Testis (tissue), 3 donors: ENCODE measurements around the gene TM7SF3. TPM values are rescaled to one million over a fixed set of nuclear protein-coding genes. Genes with fewer than 3 reads are reported as not detected.
A peak's percentile ranks its signal among the peaks of the same experiment; 100 is the strongest.

ENCODE experiments used
- DNase-seq: peaks from one replicate; pipeline ENCODE4 v3.0.0-alpha.2; 2019
- H3K27ac ChIP-seq, 2 donors: fragments of 200-600 bp; sonication (generic); one replicate each; pipeline ENCODE4 v1.5.1; 2019
- H3K27me3 ChIP-seq: fragments of 200-600 bp; sonication (generic); one replicate; pipeline ENCODE4 v1.5.1; 2019
- H3K36me3 ChIP-seq: fragments of 200-600 bp; sonication (generic); one replicate; pipeline ENCODE4 v1.5.1; 2017; ENCODE audit warnings: low read depth; ENCODE audit errors: missing control alignments
- H3K4me1 ChIP-seq: fragments of 200-600 bp; sonication (generic); one replicate; pipeline ENCODE4 v1.5.1; 2019
- H3K4me3 ChIP-seq, 2 donors: fragments of 200-600 bp; sonication (generic); one replicate each; pipeline ENCODE4 v1.5.1; 2017 to 2019
- H3K9me3 ChIP-seq: fragments of 200-600 bp; sonication (generic); one replicate; pipeline ENCODE4 v1.5.1; 2017
- CTCF ChIP-seq, 3 experiments: fragments of 450-650 bp in 2 of 3; fragments of 200-600 bp in 1 of 3; sonication (generic) in 1 of 3; IDR thresholded peaks; one replicate each; pipeline ENCODE4 v1.5.1; 2016 to 2019; ENCODE audit warnings: antibody characterized with exemption in 3 of 3, mild to moderate bottlenecking in 2 of 3, moderate library complexity in 1 of 3
- POLR2A ChIP-seq: fragments of 450-650 bp; IDR thresholded peaks from one replicate; pipeline ENCODE4 v1.6.1; 2017; ENCODE audit warnings: antibody characterized with exemption, mild to moderate bottlenecking, moderate library complexity
- WGBS, 2 donors: methylation state at CpG; one replicate each; pipeline ENCODE4 v1.1.5; 2018; 5-methylcytosine and 5-hydroxymethylcytosine counted together
- intact Hi-C: fragments of 100-400 bp; cut with DNase I; formaldehyde crosslinking; loops from one replicate; pipeline ENCODE4 v1.15.1; 2023; ENCODE audit warnings: low total_unique reads
- polyA plus RNA-seq: library from polyadenylated mRNA; stranded (reverse); fragments of 350-450 nt; fragmentation: Illumina TruSeq; extraction: RNeasy Lipid Tissue Mini Kit (QIAGEN cat#74804); gene quantifications from one replicate; pipeline ENCODE4 v1.2.3, GENCODE V29; 2014; ENCODE audit warnings: low read depth, low replicate concordance; ENCODE audit not compliant: insufficient read depth
- total RNA-seq, 2 donors: library from RNA; depleted of rRNA; stranded (reverse); fragments of >200 nt; gene quantifications; one replicate each; pipeline ENCODE4 v1.2.3, GENCODE V29; 2016

Gene TM7SF3
- total and polyA plus RNA-seq, 3 donors from 2014 or later = 64.4 to 73.1 (median 69.6) TPM

GRCh38 chr12:26936559-26937442 lies 77.4 kb downstream of the TM7SF3 start:
- H3K27me3 ChIP-seq = no peaks in the 10 kb centered on the region
- no peaks in the 10 kb centered on the region for H3K36me3 ChIP-seq
- intact Hi-C loops = no loop called here
- no peaks in the 10 kb centered on the region for H3K9me3 ChIP-seq
- DNase-seq = no peak
- TF ChIP-seq POLR2A = no peak
- TF ChIP-seq CTCF (IDR thresholded peaks at IDR 0.05) = no peak
- WGBS, 2 donors = 6 to 8% methylated on average over 8 of the region's 8 CpGs
- H3K4me3 ChIP-seq = peak overlapping the region; percentile 85 to 99
- peaks cover 27% of the 10 kb centered on the region for H3K4me1 ChIP-seq
- peak overlapping the region; percentile 99 for H3K27ac ChIP-seq

- Histone ChIP-seq H3K27ac (no peak overlapping the region), H3K36me3 (no peaks in the 10 kb centered on the region), H3K4me3 (no peak overlapping the region), H3K4me1 (peaks cover 27% of the 10 kb centered on the region), H3K27me3 (no peaks in the 10 kb centered on the region), H3K9me3 (no peaks in the 10 kb centered on the region)
- DNase-seq = no peak
- 78 to 79% methylated on average over 7 of the region's 7 CpGs for WGBS, 2 donors
- no peak for TF ChIP-seq CTCF (IDR thresholded peaks at IDR 0.05)
- no peak for TF ChIP-seq POLR2A
- intact Hi-C loops = no loop called here
These were observed 78.4 kb downstream of the TM7SF3 start for GRCh38 chr12:26935636-26936378.

GRCh38 chr12:26929590-26929989 lies 84.6 kb downstream of the TM7SF3 start:
- intact Hi-C loops = no loop called here
- DNase-seq = no peak
- 97 to 100% methylated on average over 2 of the region's 2 CpGs for WGBS, 2 donors
- Histone ChIP-seq H3K4me1 (no peaks in the 10 kb centered on the region), H3K36me3 (no peaks in the 10 kb centered on the region), H3K4me3 (no peak overlapping the region), H3K27ac (no peak overlapping the region), H3K9me3 (no peaks in the 10 kb centered on the region), H3K27me3 (no peaks in the 10 kb centered on the region)
- no peak for TF ChIP-seq CTCF (IDR thresholded peaks at IDR 0.05)
- TF ChIP-seq POLR2A = no peak

GRCh38 chr12:26928661-26929060 lies 85.5 kb downstream of the TM7SF3 start:
- H3K27me3 ChIP-seq = no peaks in the 10 kb centered on the region
- DNase-seq = no peak
- no peak overlapping the region for H3K4me3 ChIP-seq
- no peaks in the 10 kb centered on the region for H3K4me1 ChIP-seq
- no peaks in the 10 kb centered on the region for H3K36me3 ChIP-seq
- TF ChIP-seq POLR2A (no peak), CTCF (IDR thresholded peaks at IDR 0.05) (no peak)
- no peaks in the 10 kb centered on the region for H3K9me3 ChIP-seq
- WGBS, 2 donors = 95 to 98% methylated on average over 5 of the region's 5 CpGs
- intact Hi-C loops = no loop called here
- no peak overlapping the region for H3K27ac ChIP-seq

Other genes with a start within 250 kb of the TM7SF3 start
- 10 to 100 TPM; 56.9 to 60.6 TPM for gene ITPR2, start 181.2 kb downstream of the TM7SF3 start, total RNA-seq
- gene ITPR2, start 181.2 kb downstream of the TM7SF3 start, polyA plus RNA-seq = 4.9 TPM
- 10 to 100 TPM; 18.2 to 25.2 TPM for gene INTS13, start 76.4 kb downstream of the TM7SF3 start, total RNA-seq
- 20.1 TPM for gene INTS13, start 76.4 kb downstream of the TM7SF3 start, polyA plus RNA-seq
- 100 to 1,000 TPM; 102 to 103 TPM for gene FGFR1OP2, start 75.9 kb downstream of the TM7SF3 start, total RNA-seq
- 30.5 TPM for gene FGFR1OP2, start 75.9 kb downstream of the TM7SF3 start, polyA plus RNA-seq
- gene MED21, start 8.2 kb upstream of the TM7SF3 start, total RNA-seq = 10 to 100 TPM; 72.5 to 83.2 TPM
- gene MED21, start 8.2 kb upstream of the TM7SF3 start, polyA plus RNA-seq = 65.4 TPM
- gene C12orf71, start 68.2 kb upstream of the TM7SF3 start, total RNA-seq = under 1 TPM in 1 of 2 donors, not detected in 1; 0.81 TPM
- 4.5 TPM for gene C12orf71, start 68.2 kb upstream of the TM7SF3 start, polyA plus RNA-seq
- 10 to 100 TPM; 41.5 to 43.1 TPM for gene STK38L, start 229.9 kb upstream of the TM7SF3 start, total RNA-seq
- gene STK38L, start 229.9 kb upstream of the TM7SF3 start, polyA plus RNA-seq = 19.3 TPM